ENCODE measurements around the gene ACBD4. TPM values are rescaled to one million over a fixed set of nuclear protein-coding genes. Genes with fewer than 3 reads are reported as not detected.

The ACBD4 gene
- total and polyA plus RNA-seq, 2 donors (not counting 3 experiments of a cell fraction or from before 2014, with no cell fraction given) = 4.5 to 7.5 TPM

- Histone ChIP-seq H3K9me3 (replicated peaks; ENCODE audit: control insufficient read depth, insufficient read depth, low read length) (no peaks in the 10 kb centered on the region), H3K36me3 (ENCODE audit: control insufficient read depth in 2 of 2, extremely low read depth in 1 of 2, insufficient read depth in 2 of 2, low read length in 2 of 2) (peaks cover 0 to 2% of the 10 kb centered on the region in 2 experiments), H3K9me1 (replicated peaks; ENCODE audit: control insufficient read depth, extremely low read depth, insufficient read depth, low read length) (no peaks in the 10 kb centered on the region), H3K4me3 (replicated peaks in 1 of 3; ENCODE audit: insufficient read depth in 1 of 3, low read depth in 1 of 3, low read length in 3 of 3) (no peak overlapping the region), H3K27ac (ENCODE audit: insufficient read depth, low read depth, low read length) (no peak overlapping the region), H3K4me1 (ENCODE audit: control insufficient read depth, extremely low read depth, insufficient read depth, low read length) (no peaks in the 10 kb centered on the region), H3K9ac (replicated peaks; ENCODE audit: extremely low read depth, insufficient read depth, low read length) (no peak overlapping the region), H2AFZ (ENCODE audit: low read depth, low read length) (no peak overlapping the region), H3K79me2 (ENCODE audit: control insufficient read depth, insufficient read depth, low read length) (no peaks in the 10 kb centered on the region), H3K27me3 (ENCODE audit: control insufficient read depth in 2 of 2, insufficient read depth in 2 of 2, low read length in 2 of 2) (no peaks in the 10 kb centered on the region), H4K20me1 (replicated peaks; ENCODE audit: control insufficient read depth, extremely low read depth, insufficient read depth, low read length) (no peaks in the 10 kb centered on the region), H3K4me2 (ENCODE audit: insufficient read depth, low read length) (no peak overlapping the region)
- FAIRE-seq (no peak), DNase-seq (ENCODE audit: low read depth, low spot score) (no peak)
- intact Hi-C loops (cut with micrococcal nuclease) (no loop called here), dilution Hi-C loops (cut with MboI; ENCODE audit: extremely low pct_ligation_motif_present, low sequenced_read_pairs) (no loop called here)
- no TSS peak for BruUV-seq (replicated peaks)
- ChIA-PET POLR2A (no interaction called here), CTCF (interaction anchor here (6.9 kb wide), 1 partner anchor 20 kb away, joined by 34 read pairs; the partner anchor contains the start of gene ACBD4)
- TF ChIP-seq EZH2 (IDR thresholded peaks at IDR 0.05; ENCODE audit: borderline replicate concordance, low read depth, low read length, severe bottlenecking) (no peak), FOS (IDR thresholded peaks at IDR 0.05; ENCODE audit: borderline replicate concordance, insufficient read depth, low read length) (no peak), POLR2A (IDR thresholded peaks at IDR 0.05; ENCODE audit: low read depth, low read length) (no peak), MYC (IDR thresholded peaks at IDR 0.05; ENCODE audit: low read depth, low read length) (no peak), CTCF (IDR thresholded peaks at IDR 0.05; ENCODE audit: extremely low read depth in 1 of 2, insufficient read depth in 1 of 2, low read depth in 1 of 2, low read length in 2 of 2) (no peak), POLR2AphosphoS5 (IDR thresholded peaks at IDR 0.05; ENCODE audit: insufficient read depth, low read depth, low read length) (no peak), MAX (IDR thresholded peaks at IDR 0.05; ENCODE audit: insufficient read depth, insufficient read length) (no peak), JUN (IDR thresholded peaks at IDR 0.05; ENCODE audit: borderline replicate concordance, insufficient read depth, insufficient read length, low read depth) (no peak), GATA2 (IDR thresholded peaks at IDR 0.05; ENCODE audit: insufficient read depth, insufficient read length, low read depth, low read length) (no peak)
These were observed 20.4 kb upstream of the ACBD4 start for GRCh38 chr17:45115015-45115625.
